ENCODE results near the gene FLNB.

The FLNB gene

GRCh38 chr3:58144478-58145325 is 136.5 kb downstream of the FLNB start:
- no peak overlapping the region for H2AK5ac ChIP-seq (ENCODE audit: low read depth, low read length)
- no peak overlapping the region for H3K14ac ChIP-seq (ENCODE audit: low read length)
- H3K23ac ChIP-seq (ENCODE audit: low read depth, low read length, poor library complexity), result no peak overlapping the region
- H2BK5ac ChIP-seq (ENCODE audit: low read length), result no peak overlapping the region
- H3K4me2 ChIP-seq (ENCODE audit: insufficient read depth, low read length, poor library complexity, severe bottlenecking), result no peak overlapping the region
- no peak overlapping the region for H3K4ac ChIP-seq (ENCODE audit: low read length)
- H3K79me1 ChIP-seq (ENCODE audit: low read depth, low read length), result no peaks in the 10 kb centered on the region
- H2AFZ ChIP-seq (ENCODE audit: low read length), result no peak overlapping the region
- H2BK15ac ChIP-seq (ENCODE audit: low read length), result no peak overlapping the region
- peaks cover 31 to 59% of the 10 kb centered on the region in 2 donors for H3K36me3 ChIP-seq (replicated peaks in 1 of 2; ENCODE audit: control insufficient read depth in 2 of 2, insufficient read depth in 2 of 2, low read length in 2 of 2)
- H3K18ac ChIP-seq (ENCODE audit: low read length), result no peak overlapping the region
- H2BK12ac ChIP-seq (ENCODE audit: low read length), result no peak overlapping the region
- H3K4me1 ChIP-seq (ENCODE audit: control insufficient read depth in 2 of 2, insufficient read depth in 1 of 2, low read depth in 1 of 2, low read length in 2 of 2), result peaks cover 5 to 10% of the 10 kb centered on the region in 2 donors
- H2BK120ac ChIP-seq (ENCODE audit: low read depth, low read length), result no peak overlapping the region
- WGBS, 2 donors (ENCODE audit: extremely low coverage in 2 of 2, insufficient read length in 2 of 2, insufficient replicate concordance in 1 of 2), result no CpG with 5 or more reads among the region's 7 CpGs
- H4K8ac ChIP-seq (ENCODE audit: low read depth, low read length), result no peak overlapping the region
- no peak overlapping the region for H3K4me3 ChIP-seq (ENCODE audit: low read length in 2 of 2)
- H3K9me3 ChIP-seq (replicated peaks in 1 of 2; ENCODE audit: control insufficient read depth in 2 of 2, insufficient read depth in 1 of 2, low read depth in 1 of 2, low read length in 2 of 2), result no peaks in the 10 kb centered on the region
- H3K27ac ChIP-seq (replicated peaks; ENCODE audit: low read length), result no peak overlapping the region
- H3K27me3 ChIP-seq (ENCODE audit: control insufficient read depth in 3 of 3, insufficient read depth in 3 of 3, low read depth in 1 of 3, low read length in 3 of 3), result no peaks in the 10 kb centered on the region
- DNase-seq (ENCODE audit: low spot score), result no peak
- H3K9ac ChIP-seq (ENCODE audit: low read depth, low read length, poor library complexity), result no peak overlapping the region
- no peak overlapping the region for H4K91ac ChIP-seq (ENCODE audit: low read depth, low read length, poor library complexity)

GRCh38 chr3:58148049-58148448 is 139.8 kb downstream of the FLNB start:
- H4K8ac ChIP-seq (ENCODE audit: low read depth, low read length), result no peak overlapping the region
- H4K91ac ChIP-seq (ENCODE audit: low read depth, low read length, poor library complexity), result no peak overlapping the region
- no peak overlapping the region for H2BK15ac ChIP-seq (ENCODE audit: low read length)
- H2BK120ac ChIP-seq (ENCODE audit: low read depth, low read length), result no peak overlapping the region
- no peak overlapping the region for H3K14ac ChIP-seq (ENCODE audit: low read length)
- no peak for DNase-seq (ENCODE audit: low spot score)
- no peak overlapping the region for H2AK5ac ChIP-seq (ENCODE audit: low read depth, low read length)
- H2BK12ac ChIP-seq (ENCODE audit: low read length), result no peak overlapping the region
- H3K9me3 ChIP-seq (replicated peaks in 1 of 2; ENCODE audit: control insufficient read depth in 2 of 2, insufficient read depth in 1 of 2, low read depth in 1 of 2, low read length in 2 of 2), result no peaks in the 10 kb centered on the region
- no peaks in the 10 kb centered on the region for H3K27me3 ChIP-seq (ENCODE audit: control insufficient read depth in 3 of 3, insufficient read depth in 3 of 3, low read depth in 1 of 3, low read length in 3 of 3)
- no peak overlapping the region for H3K9ac ChIP-seq (ENCODE audit: low read depth, low read length, poor library complexity)
- no peak overlapping the region for H2BK5ac ChIP-seq (ENCODE audit: low read length)
- H3K79me1 ChIP-seq (ENCODE audit: low read depth, low read length), result no peaks in the 10 kb centered on the region
- peaks cover 32 to 49% of the 10 kb centered on the region in 2 donors for H3K36me3 ChIP-seq (replicated peaks in 1 of 2; ENCODE audit: control insufficient read depth in 2 of 2, insufficient read depth in 2 of 2, low read length in 2 of 2)
- no CpG with 5 or more reads among the region's 9 CpGs for WGBS, 2 donors (ENCODE audit: extremely low coverage in 2 of 2, insufficient read length in 2 of 2, insufficient replicate concordance in 1 of 2)
- H3K4me1 ChIP-seq (ENCODE audit: control insufficient read depth in 2 of 2, insufficient read depth in 1 of 2, low read depth in 1 of 2, low read length in 2 of 2), result peaks cover 0 to 5% of the 10 kb centered on the region in 2 donors
- H3K23ac ChIP-seq (ENCODE audit: low read depth, low read length, poor library complexity), result peak overlapping the region; percentile 13
- no peak overlapping the region for H3K4me3 ChIP-seq (ENCODE audit: low read length in 2 of 2)
- no peak overlapping the region for H3K4me2 ChIP-seq (ENCODE audit: insufficient read depth, low read length, poor library complexity, severe bottlenecking)
- no peak overlapping the region for H3K18ac ChIP-seq (ENCODE audit: low read length)
- H3K27ac ChIP-seq (replicated peaks; ENCODE audit: low read length), result no peak overlapping the region
- no peak overlapping the region for H3K4ac ChIP-seq (ENCODE audit: low read length)
- H2AFZ ChIP-seq (ENCODE audit: low read length), result no peak overlapping the region

GRCh38 chr3:58150130-58150809 is 142.0 kb downstream of the FLNB start:
- H3K4me3 ChIP-seq (ENCODE audit: low read length in 2 of 2), result no peak overlapping the region
- H2BK5ac ChIP-seq (ENCODE audit: low read length), result no peak overlapping the region
- no peak overlapping the region for H2BK120ac ChIP-seq (ENCODE audit: low read depth, low read length)
- no CpG with 5 or more reads among the region's 14 CpGs for WGBS, 2 donors (ENCODE audit: extremely low coverage in 2 of 2, insufficient read length in 2 of 2, insufficient replicate concordance in 1 of 2)
- no peak overlapping the region for H3K4ac ChIP-seq (ENCODE audit: low read length)
- no peaks in the 10 kb centered on the region for H3K27me3 ChIP-seq (ENCODE audit: control insufficient read depth in 3 of 3, insufficient read depth in 3 of 3, low read depth in 1 of 3, low read length in 3 of 3)
- no peak overlapping the region for H4K91ac ChIP-seq (ENCODE audit: low read depth, low read length, poor library complexity)
- no peak overlapping the region for H2BK15ac ChIP-seq (ENCODE audit: low read length)
- no peak overlapping the region for H3K4me2 ChIP-seq (ENCODE audit: insufficient read depth, low read length, poor library complexity, severe bottlenecking)
- H2BK12ac ChIP-seq (ENCODE audit: low read length), result no peak overlapping the region
- no peaks in the 10 kb centered on the region for H3K4me1 ChIP-seq (ENCODE audit: control insufficient read depth in 2 of 2, insufficient read depth in 1 of 2, low read depth in 1 of 2, low read length in 2 of 2)
- H3K79me1 ChIP-seq (ENCODE audit: low read depth, low read length), result no peaks in the 10 kb centered on the region
- no peaks in the 10 kb centered on the region for H3K9me3 ChIP-seq (replicated peaks in 1 of 2; ENCODE audit: control insufficient read depth in 2 of 2, insufficient read depth in 1 of 2, low read depth in 1 of 2, low read length in 2 of 2)
- no peak overlapping the region for H3K23ac ChIP-seq (ENCODE audit: low read depth, low read length, poor library complexity)
- no peak overlapping the region for H4K8ac ChIP-seq (ENCODE audit: low read depth, low read length)
- no peak overlapping the region for H2AK5ac ChIP-seq (ENCODE audit: low read depth, low read length)
- no peak overlapping the region for H3K27ac ChIP-seq (replicated peaks; ENCODE audit: low read length)
- H2AFZ ChIP-seq (ENCODE audit: low read length), result no peak overlapping the region
- peaks cover 34 to 63% of the 10 kb centered on the region in 2 donors for H3K36me3 ChIP-seq (replicated peaks in 1 of 2; ENCODE audit: control insufficient read depth in 2 of 2, insufficient read depth in 2 of 2, low read length in 2 of 2)
- DNase-seq (ENCODE audit: low spot score), result no peak
- no peak overlapping the region for H3K9ac ChIP-seq (ENCODE audit: low read depth, low read length, poor library complexity)
- no peak overlapping the region for H3K18ac ChIP-seq (ENCODE audit: low read length)
- H3K14ac ChIP-seq (ENCODE audit: low read length), result no peak overlapping the region

GRCh38 chr3:58150810-58151199 is 142.6 kb downstream of the FLNB start:
- WGBS, 2 donors (ENCODE audit: extremely low coverage in 2 of 2, insufficient read length in 2 of 2, insufficient replicate concordance in 1 of 2), result no CpG with 5 or more reads among the region's 13 CpGs
- Histone ChIP-seq H3K4me3 (ENCODE audit: low read length in 2 of 2) (no peak overlapping the region), H2AK5ac (ENCODE audit: low read depth, low read length) (no peak overlapping the region), H3K23ac (ENCODE audit: low read depth, low read length, poor library complexity) (no peak overlapping the region), H3K4me1 (ENCODE audit: control insufficient read depth in 2 of 2, insufficient read depth in 1 of 2, low read depth in 1 of 2, low read length in 2 of 2) (no peaks in the 10 kb centered on the region), H2AFZ (ENCODE audit: low read length) (no peak overlapping the region), H3K18ac (ENCODE audit: low read length) (no peak overlapping the region), H3K79me1 (ENCODE audit: low read depth, low read length) (no peaks in the 10 kb centered on the region), H3K27me3 (ENCODE audit: control insufficient read depth in 3 of 3, insufficient read depth in 3 of 3, low read depth in 1 of 3, low read length in 3 of 3) (no peaks in the 10 kb centered on the region), H3K4me2 (ENCODE audit: insufficient read depth, low read length, poor library complexity, severe bottlenecking) (no peak overlapping the region), H3K9me3 (replicated peaks in 1 of 2; ENCODE audit: control insufficient read depth in 2 of 2, insufficient read depth in 1 of 2, low read depth in 1 of 2, low read length in 2 of 2) (no peaks in the 10 kb centered on the region), H3K4ac (ENCODE audit: low read length) (no peak overlapping the region), H4K91ac (ENCODE audit: low read depth, low read length, poor library complexity) (no peak overlapping the region), H3K9ac (ENCODE audit: low read depth, low read length, poor library complexity) (no peak overlapping the region), H2BK15ac (ENCODE audit: low read length) (no peak overlapping the region), H4K8ac (ENCODE audit: low read depth, low read length) (no peak overlapping the region), H2BK120ac (ENCODE audit: low read depth, low read length) (no peak overlapping the region), H3K27ac (replicated peaks; ENCODE audit: low read length) (no peak overlapping the region), H2BK5ac (ENCODE audit: low read length) (no peak overlapping the region), H2BK12ac (ENCODE audit: low read length) (no peak overlapping the region), H3K36me3 (replicated peaks in 1 of 2; ENCODE audit: control insufficient read depth in 2 of 2, insufficient read depth in 2 of 2, low read length in 2 of 2) (peaks cover 35 to 69% of the 10 kb centered on the region in 2 donors), H3K14ac (ENCODE audit: low read length) (no peak overlapping the region)
- no peak for DNase-seq (ENCODE audit: low spot score)

Measured in neuronal stem cell (in vitro differentiated cells).